ENCODE measurements around the gene PPP2R5E. TPM values are rescaled to one million over a fixed set of nuclear protein-coding genes. Genes with fewer than 3 reads are reported as not detected.

Gene PPP2R5E
- total and polyA plus RNA-seq, 9 of the 15 experiments (the other 6 are each of a cell fraction or from before 2014, with no cell fraction given): 4.2 to 30.3 (median 11.0) TPM

GRCh38 chr14:63426838-63427352, 116.3 kb downstream of the PPP2R5E start:
- ChIA-PET CTCF (ENCODE audit: low intra/inter-chr PET ratio) (no interaction called here), POLR2A (no interaction called here)
- Histone ChIP-seq H4K20me1 (replicated peaks; ENCODE audit: control insufficient read depth, insufficient read depth, low read length) (no peaks in the 10 kb centered on the region), H3K9me3 (replicated peaks; ENCODE audit: control insufficient read depth, insufficient read depth, low read depth, low read length) (no peaks in the 10 kb centered on the region), H3K9me1 (ENCODE audit: control insufficient read depth, insufficient read depth, low read length) (no peaks in the 10 kb centered on the region), H3K4me2 (ENCODE audit: insufficient read depth, low read length) (no peak overlapping the region), H3K36me3 (ENCODE audit: control insufficient read depth, insufficient read depth, low read length) (0 out of 3 replicates have a peak, but pooled peaks cover 3% of the 10 kb centered on the region), H3K27me3 (ENCODE audit: control insufficient read depth in 2 of 2, insufficient read depth in 2 of 2, low read length in 2 of 2) (no peaks in the 10 kb centered on the region), H3K4me3 (no peak overlapping the region), H2AFZ (ENCODE audit: low read depth, low read length) (no peak overlapping the region), H3K9ac (ENCODE audit: insufficient read depth in 1 of 2, low read depth in 2 of 2, low read length in 2 of 2) (no peak overlapping the region), H3K4me1 (replicated peaks in 1 of 2; ENCODE audit: control insufficient read depth in 2 of 2, insufficient read depth in 2 of 2, low read length in 2 of 2) (no peaks in the 10 kb centered on the region; a peak in 1 of 5 replicates), H3K79me2 (ENCODE audit: control insufficient read depth, insufficient read depth, low read length) (peaks cover 20% of the 10 kb centered on the region), H3K27ac (ENCODE audit: extremely low read depth, low read depth, low read length) (no peak overlapping the region)
- ATAC-seq: no peak
- in situ Hi-C loops (cut with MboI) (no loop called here), intact Hi-C loops (cut with micrococcal nuclease) (no loop called here)
- no peak for DNase-seq (ENCODE audit: extremely low read depth in 1 of 4, low spot score in 3 of 4)
- 76% methylated on average over 6 of the region's 6 CpGs for WGBS (ENCODE audit: insufficient coverage, low coverage, missing lambda C conversion rate)
- TF ChIP-seq MED1 (CRISPR knock-in tag; IDR thresholded peaks at IDR 0.05; ENCODE audit: borderline replicate concordance): no peak
- no peak for TF ChIP-seq PRDM10 (IDR thresholded peaks at IDR 0.05; ENCODE audit: partially characterized antibody)
- TF ChIP-seq ZNF431 (CRISPR knock-in tag; IDR thresholded peaks at IDR 0.05): no peak
- TF ChIP-seq DACH1 (IDR thresholded peaks at IDR 0.05; ENCODE audit: partially characterized antibody): no peak
- no peak for TF ChIP-seq ZKSCAN8 (CRISPR knock-in tag; IDR thresholded peaks at IDR 0.05)
- no peak for TF ChIP-seq ILF3 (IDR thresholded peaks at IDR 0.05; ENCODE audit: borderline replicate concordance)
- TF ChIP-seq BRD9 (IDR thresholded peaks at IDR 0.05; ENCODE audit: low read depth, partially characterized antibody): no peak
- FAIRE-seq: no peak
- no TSS peak for BruUV-seq (replicated peaks)
